Measurements from ENCODE around the gene TMEM9. TPM values are rescaled to one million over a fixed set of nuclear protein-coding genes. Genes with fewer than 3 reads are reported as not detected.

TMEM9 gene
- total RNA-seq, 1 experiment from 2014 or later = 69.7 TPM

DNA sequence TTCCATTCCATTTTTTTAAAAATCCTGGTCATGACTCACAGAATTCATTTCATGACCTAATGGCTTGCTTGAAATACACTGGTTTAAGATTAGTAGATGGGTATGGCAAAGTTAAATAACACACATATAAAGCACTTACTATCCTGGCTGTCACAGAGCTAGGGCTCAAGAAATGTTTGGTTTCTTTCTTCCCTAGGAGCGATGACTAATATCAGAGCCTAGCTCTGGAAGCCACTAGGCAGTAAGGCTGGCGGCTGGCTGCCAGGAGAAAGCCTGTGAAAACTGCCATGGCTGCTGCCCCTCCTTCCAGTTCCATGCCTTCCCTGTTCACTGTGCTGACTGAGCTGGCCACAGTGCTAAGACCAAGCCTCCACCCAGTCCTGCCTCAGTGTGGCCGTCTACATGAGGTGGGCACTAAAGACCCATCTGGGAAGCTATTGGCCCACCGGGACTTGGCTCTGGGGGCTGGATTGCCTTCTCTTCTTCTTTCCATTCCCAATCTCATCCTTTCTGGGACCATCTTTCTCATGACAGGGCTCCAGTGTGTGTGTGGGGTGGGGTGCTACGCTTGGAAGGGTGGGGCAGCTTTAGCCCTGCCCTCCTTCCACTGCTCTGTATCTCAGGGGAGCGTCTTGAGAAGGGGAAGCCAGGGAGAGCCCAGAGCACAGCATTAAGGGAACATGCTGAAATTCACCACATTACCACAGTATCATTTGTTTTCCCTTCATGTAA lies 16.5 kb downstream of the TMEM9 start:
- Histone ChIP-seq H3K36me3 (ENCODE audit: insufficient read depth, low read length, poor library complexity, severe bottlenecking) (peaks cover 14% of the 10 kb centered on the region), H3K9me3 (ENCODE audit: low read depth, low read length, poor library complexity, severe bottlenecking) (no peaks in the 10 kb centered on the region), H3K4me1 (ENCODE audit: insufficient read depth, low read length, poor library complexity, severe bottlenecking) (peaks cover 5% of the 10 kb centered on the region), H3K27ac (ENCODE audit: low read depth, low read length, poor library complexity, severe bottlenecking) (no peak overlapping the region), H3K4me3 (ENCODE audit: low read depth, low read length, poor library complexity, severe bottlenecking) (no peak overlapping the region), H3K27me3 (replicated peaks; ENCODE audit: insufficient read depth, low read depth, low read length, poor library complexity) (no peaks in the 10 kb centered on the region)
- TF ChIP-seq, protein P1, sequence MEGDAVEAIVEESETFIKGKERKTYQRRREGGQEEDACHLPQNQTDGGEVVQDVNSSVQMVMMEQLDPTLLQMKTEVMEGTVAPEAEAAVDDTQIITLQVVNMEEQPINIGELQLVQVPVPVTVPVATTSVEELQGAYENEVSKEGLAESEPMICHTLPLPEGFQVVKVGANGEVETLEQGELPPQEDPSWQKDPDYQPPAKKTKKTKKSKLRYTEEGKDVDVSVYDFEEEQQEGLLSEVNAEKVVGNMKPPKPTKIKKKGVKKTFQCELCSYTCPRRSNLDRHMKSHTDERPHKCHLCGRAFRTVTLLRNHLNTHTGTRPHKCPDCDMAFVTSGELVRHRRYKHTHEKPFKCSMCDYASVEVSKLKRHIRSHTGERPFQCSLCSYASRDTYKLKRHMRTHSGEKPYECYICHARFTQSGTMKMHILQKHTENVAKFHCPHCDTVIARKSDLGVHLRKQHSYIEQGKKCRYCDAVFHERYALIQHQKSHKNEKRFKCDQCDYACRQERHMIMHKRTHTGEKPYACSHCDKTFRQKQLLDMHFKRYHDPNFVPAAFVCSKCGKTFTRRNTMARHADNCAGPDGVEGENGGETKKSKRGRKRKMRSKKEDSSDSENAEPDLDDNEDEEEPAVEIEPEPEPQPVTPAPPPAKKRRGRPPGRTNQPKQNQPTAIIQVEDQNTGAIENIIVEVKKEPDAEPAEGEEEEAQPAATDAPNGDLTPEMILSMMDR (conservative IDR thresholded peaks at IDR 0.05; ENCODE audit: low read depth, low read length) = no peak
- no peak for TF ChIP-seq EZH2 (IDR thresholded peaks at IDR 0.05; ENCODE audit: borderline replicate concordance, low read depth, low read length, poor library complexity, severe bottlenecking)
- BruUV-seq (replicated peaks) = no TSS peak
- DNase-seq (ENCODE audit: low spot score) = no peak
- POLR2A ChIA-PET (ENCODE audit: low non-redundant PET) = no interaction called here
- CTCF ChIA-PET = no interaction called here
- intact Hi-C loops (cut with micrococcal nuclease; ENCODE audit: unreplicated experiment) = no loop called here

DNA sequence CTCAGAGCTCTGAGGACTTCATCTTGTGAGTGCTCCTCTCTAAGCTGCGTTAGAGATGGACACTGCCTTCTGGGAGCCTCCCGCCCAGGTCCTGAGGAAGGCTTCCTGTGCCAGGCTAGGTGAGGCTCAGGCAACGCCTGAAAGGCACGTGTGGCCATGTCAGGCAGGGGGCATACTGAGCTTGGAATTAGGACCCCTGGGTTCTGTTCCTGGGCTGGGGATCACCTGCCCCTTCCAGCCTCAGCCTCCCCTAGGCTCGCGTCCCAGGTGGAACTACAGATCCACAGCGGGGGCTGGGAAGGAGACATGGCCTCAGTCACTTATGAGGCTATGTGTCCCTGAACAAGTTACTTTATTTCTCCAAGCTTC lies 17.3 kb downstream of the TMEM9 start:
- DNase-seq (ENCODE audit: low spot score) = no peak
- no TSS peak for BruUV-seq (replicated peaks)
- CTCF ChIA-PET = no interaction called here
- POLR2A ChIA-PET (ENCODE audit: low non-redundant PET) = no interaction called here
- Histone ChIP-seq H3K27ac (ENCODE audit: low read depth, low read length, poor library complexity, severe bottlenecking) (no peak overlapping the region), H3K9me3 (ENCODE audit: low read depth, low read length, poor library complexity, severe bottlenecking) (no peaks in the 10 kb centered on the region), H3K4me1 (ENCODE audit: insufficient read depth, low read length, poor library complexity, severe bottlenecking) (peaks cover 5% of the 10 kb centered on the region), H3K27me3 (replicated peaks; ENCODE audit: insufficient read depth, low read depth, low read length, poor library complexity) (no peaks in the 10 kb centered on the region), H3K4me3 (ENCODE audit: low read depth, low read length, poor library complexity, severe bottlenecking) (no peak overlapping the region), H3K36me3 (ENCODE audit: insufficient read depth, low read length, poor library complexity, severe bottlenecking) (peaks cover 11% of the 10 kb centered on the region)
- intact Hi-C loops (cut with micrococcal nuclease; ENCODE audit: unreplicated experiment) = no loop called here
- TF ChIP-seq, protein P1 (conservative IDR thresholded peaks at IDR 0.05; ENCODE audit: low read depth, low read length) = no peak
- TF ChIP-seq EZH2 (IDR thresholded peaks at IDR 0.05; ENCODE audit: borderline replicate concordance, low read depth, low read length, poor library complexity, severe bottlenecking) = no peak

GRCh38 chr1:201136355-201137023 lies 17.8 kb downstream of the TMEM9 start:
- no peaks in the 10 kb centered on the region for H3K9me3 ChIP-seq (ENCODE audit: low read depth, low read length, poor library complexity, severe bottlenecking)
- ChIA-PET POLR2A (ENCODE audit: low non-redundant PET) (no interaction called here), CTCF (no interaction called here)
- no TSS peak for BruUV-seq (replicated peaks)
- no peak overlapping the region for H3K4me3 ChIP-seq (ENCODE audit: low read depth, low read length, poor library complexity, severe bottlenecking)
- H3K4me1 ChIP-seq (ENCODE audit: insufficient read depth, low read length, poor library complexity, severe bottlenecking) = peaks cover 5% of the 10 kb centered on the region
- TF ChIP-seq EZH2 (IDR thresholded peaks at IDR 0.05; ENCODE audit: borderline replicate concordance, low read depth, low read length, poor library complexity, severe bottlenecking) = no peak
- TF ChIP-seq, protein P1 (conservative IDR thresholded peaks at IDR 0.05; ENCODE audit: low read depth, low read length) = no peak
- no peaks in the 10 kb centered on the region for H3K27me3 ChIP-seq (replicated peaks; ENCODE audit: insufficient read depth, low read depth, low read length, poor library complexity)
- intact Hi-C loops (cut with micrococcal nuclease; ENCODE audit: unreplicated experiment) = no loop called here
- H3K36me3 ChIP-seq (ENCODE audit: insufficient read depth, low read length, poor library complexity, severe bottlenecking) = peaks cover 11% of the 10 kb centered on the region
- DNase-seq (ENCODE audit: low spot score) = no peak
- H3K27ac ChIP-seq (ENCODE audit: low read depth, low read length, poor library complexity, severe bottlenecking) = no peak overlapping the region

Measured in A673 (cell line).